ENCODE data around the gene LCN2. TPM values are rescaled to one million over a fixed set of nuclear protein-coding genes. Genes with fewer than 3 reads are reported as not detected.

LCN2 gene
- total RNA-seq, 2 experiments from 2014 or later, result not detected

GRCh38 chr9:128188209-128188608, 39.0 kb downstream of the LCN2 start:
- no peak for DNase-seq
- CTCF ChIA-PET, result no interaction called here
- no peaks in the 10 kb centered on the region for H3K9me3 Mint-ChIP-seq
- no peaks in the 10 kb centered on the region for H3K27me3 Mint-ChIP-seq (ENCODE audit: low read depth)
- no peak overlapping the region for H3K27ac Mint-ChIP-seq
- H3K36me3 Mint-ChIP-seq (ENCODE audit: low read depth), result peaks cover 11% of the 10 kb centered on the region
- H3K4me3 Mint-ChIP-seq, result no peak overlapping the region
- intact Hi-C loops (cut with micrococcal nuclease), result no loop called here
- peaks cover 23% of the 10 kb centered on the region for H3K4me1 Mint-ChIP-seq (ENCODE audit: low read depth)

DNA sequence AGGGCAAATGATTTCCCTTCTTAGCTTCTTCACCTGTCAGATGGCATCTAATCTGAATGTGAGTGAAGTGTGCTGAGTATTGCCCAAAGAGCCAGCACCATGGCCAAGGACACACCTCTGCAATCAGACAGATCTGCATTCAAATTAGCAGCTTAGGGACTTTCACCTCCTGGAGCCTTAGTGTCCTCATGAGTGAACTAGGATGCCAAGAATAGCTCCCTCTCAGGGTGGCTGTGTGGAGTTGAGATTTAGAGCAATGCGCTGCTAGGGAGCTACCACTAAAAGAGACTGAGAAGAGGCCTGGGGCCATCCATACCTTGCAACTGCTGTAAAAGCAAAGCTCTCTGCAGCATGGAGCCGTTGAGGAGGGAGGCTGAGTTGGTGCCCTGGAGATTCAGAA, 40.8 kb downstream of the LCN2 start:
- no peak for DNase-seq
- Mint-ChIP-seq H3K36me3 (ENCODE audit: low read depth) (peaks cover 11% of the 10 kb centered on the region), H3K27ac (peak overlapping the region; percentile 11), H3K9me3 (no peaks in the 10 kb centered on the region), H3K4me1 (ENCODE audit: low read depth) (peaks cover 21% of the 10 kb centered on the region), H3K27me3 (ENCODE audit: low read depth) (no peaks in the 10 kb centered on the region), H3K4me3 (peak overlapping the region; percentile 96)
- CTCF ChIA-PET, result interaction anchor here (0.7 to 1.6 kb wide), 9 partner anchors 10 to 172 kb away, joined by 3 to 6 read pairs (median 3); no protein-coding TSS in a partner anchor
- intact Hi-C loops (cut with micrococcal nuclease), result loop anchor here (2.0 to 5.0 kb wide), 2 partner anchors 61 to 87 kb away; partner anchors contain the start of genes GOLGA2 and SWI5

- no peaks in the 10 kb centered on the region for H3K27me3 Mint-ChIP-seq (ENCODE audit: low read depth)
- intact Hi-C loops (cut with micrococcal nuclease), result loop anchor here (1.0 to 5.0 kb wide), 3 partner anchors 30 to 87 kb away; partner anchors contain the start of genes BBLN, GOLGA2 and SWI5
- no peaks in the 10 kb centered on the region for H3K9me3 Mint-ChIP-seq
- H3K4me1 Mint-ChIP-seq (ENCODE audit: low read depth), result peaks cover 21% of the 10 kb centered on the region
- peak overlapping the region; percentile 96 for H3K4me3 Mint-ChIP-seq
- H3K27ac Mint-ChIP-seq, result peak overlapping the region; percentile 83
- H3K36me3 Mint-ChIP-seq (ENCODE audit: low read depth), result peaks cover 10% of the 10 kb centered on the region
- DNase-seq, result peak; percentile 37
- CTCF ChIA-PET, result interaction anchor here (0.6 to 1.6 kb wide), 13 partner anchors 9 to 247 kb away, joined by 3 to 6 read pairs (median 3); no protein-coding TSS in a partner anchor
These were observed 41.5 kb downstream of the LCN2 start for GRCh38 chr9:128190516-128191405.

DNA sequence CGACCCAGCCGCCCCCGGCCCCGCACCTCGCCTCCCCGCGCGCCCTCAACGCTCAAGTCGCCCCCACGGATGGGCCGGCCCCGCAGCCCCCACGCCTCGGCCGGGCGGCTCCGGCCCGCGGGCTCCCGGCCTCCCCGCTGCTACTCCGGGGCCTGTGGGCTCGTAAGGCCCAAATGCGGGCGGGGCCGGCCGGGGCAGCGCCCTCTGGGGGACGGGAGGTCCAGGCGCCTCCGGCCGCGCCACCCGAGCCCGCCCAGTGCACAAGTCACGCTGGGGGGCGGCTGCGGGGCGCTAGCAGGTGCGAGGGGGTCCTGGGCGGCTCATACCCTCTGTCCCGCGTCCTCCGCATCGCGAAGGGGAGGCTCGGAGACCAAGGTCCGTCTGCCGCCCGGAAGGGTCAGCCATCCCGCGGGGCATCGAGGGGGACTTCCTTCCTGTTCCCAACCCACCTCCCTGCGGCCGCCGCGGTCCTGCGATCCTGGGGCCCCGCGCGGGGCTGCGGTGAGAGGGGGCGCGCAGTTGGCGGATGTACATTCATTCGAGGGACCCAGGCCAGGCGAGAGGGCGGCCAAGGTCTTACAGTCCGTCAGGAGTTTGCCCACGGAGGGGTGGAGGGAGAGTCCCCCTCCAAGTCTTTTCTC, 42.3 kb downstream of the LCN2 start, which contains the start of gene CIZ1:
TSS of gene CIZ1 (minus strand) at position 167 of the 641 bp plus-strand sequence. CDS start 715 bp downstream, outside the sequence.
- intact Hi-C loops (cut with micrococcal nuclease), result loop anchor here (1.0 to 5.0 kb wide), 6 partner anchors 27 to 265 kb away; partner anchors contain the start of genes BBLN, GOLGA2, ODF2 and SLC27A4
- CTCF ChIA-PET, result interaction anchor here (1.0 to 1.6 kb wide), 8 partner anchors 8 to 172 kb away, joined by 3 to 6 read pairs (median 4); no protein-coding TSS in a partner anchor
- Mint-ChIP-seq H3K36me3 (ENCODE audit: low read depth) (peaks cover 4% of the 10 kb centered on the region), H3K27me3 (ENCODE audit: low read depth) (no peaks in the 10 kb centered on the region), H3K4me1 (ENCODE audit: low read depth) (peaks cover 21% of the 10 kb centered on the region), H3K27ac (peak within 1 kb of the TSS; percentile 83), H3K4me3 (peak within 1 kb of the TSS; percentile 96), H3K9me3 (no peaks in the 10 kb centered on the region)
- DNase-seq, result peak; percentile 71

GRCh38 chr9:128192601-128193371, 43.5 kb downstream of the LCN2 start:
- intact Hi-C loops (cut with micrococcal nuclease), result loop anchor here (1.0 to 5.0 kb wide), 5 partner anchors 11 to 264 kb away; partner anchors contain the start of genes DNM1, GOLGA2, ODF2 and SLC27A4
- Mint-ChIP-seq H3K4me1 (ENCODE audit: low read depth) (peaks cover 21% of the 10 kb centered on the region), H3K27me3 (ENCODE audit: low read depth) (no peaks in the 10 kb centered on the region), H3K27ac (no peak overlapping the region), H3K4me3 (peak overlapping the region; percentile 47), H3K9me3 (no peaks in the 10 kb centered on the region), H3K36me3 (ENCODE audit: low read depth) (peaks cover 4% of the 10 kb centered on the region)
- DNase-seq, result peak; percentile 60
- CTCF ChIA-PET, result interaction anchor here (0.6 to 1.0 kb wide), 2 partner anchors 8 to 80 kb away, joined by 5 to 6 read pairs; no protein-coding TSS in a partner anchor

DNA sequence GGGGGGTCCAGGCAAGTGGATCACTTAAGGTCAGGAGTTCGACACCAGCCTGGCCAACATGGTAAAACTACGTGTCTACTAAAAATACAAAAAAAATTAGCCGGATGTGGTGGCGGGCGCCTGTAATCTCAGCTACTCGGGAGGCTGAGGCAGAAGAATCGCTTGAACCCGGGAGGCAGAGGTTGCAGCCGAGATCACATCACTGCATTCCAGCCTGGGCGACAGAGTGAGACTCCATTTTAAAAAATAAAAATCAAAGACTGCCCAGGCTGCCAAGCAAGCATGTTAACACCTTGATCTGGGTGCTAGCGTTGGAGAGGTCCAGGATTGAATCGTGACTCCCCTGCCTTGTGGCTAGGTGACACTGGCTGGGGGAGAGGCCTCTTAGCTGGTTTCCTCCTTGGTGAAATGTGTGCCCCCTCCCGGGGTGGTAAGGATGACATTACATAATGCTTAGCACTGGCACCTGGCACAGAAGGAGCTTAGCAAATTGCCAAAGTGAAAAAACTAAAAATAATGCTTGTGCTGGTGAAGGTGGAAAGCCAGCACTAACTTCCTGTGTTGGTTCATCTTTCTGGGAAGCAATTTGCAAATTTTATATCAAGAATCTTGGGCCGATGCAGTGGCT, 44.3 kb downstream of the LCN2 start:
- intact Hi-C loops (cut with micrococcal nuclease), result loop anchor here (1.0 to 5.0 kb wide), 4 partner anchors 10 to 147 kb away; partner anchors contain the start of genes DNM1, GOLGA2, SLC27A4 and SWI5
- Mint-ChIP-seq H3K4me1 (ENCODE audit: low read depth) (peaks cover 21% of the 10 kb centered on the region), H3K27me3 (ENCODE audit: low read depth) (no peaks in the 10 kb centered on the region), H3K4me3 (no peak overlapping the region), H3K36me3 (ENCODE audit: low read depth) (peaks cover 4% of the 10 kb centered on the region), H3K27ac (no peak overlapping the region), H3K9me3 (no peaks in the 10 kb centered on the region)
- no peak for DNase-seq
- CTCF ChIA-PET, result interaction anchor here (0.6 to 1.2 kb wide), 2 partner anchors 10 to 80 kb away, joined by 3 to 5 read pairs; partner anchors contain the start of gene DNM1

DNA sequence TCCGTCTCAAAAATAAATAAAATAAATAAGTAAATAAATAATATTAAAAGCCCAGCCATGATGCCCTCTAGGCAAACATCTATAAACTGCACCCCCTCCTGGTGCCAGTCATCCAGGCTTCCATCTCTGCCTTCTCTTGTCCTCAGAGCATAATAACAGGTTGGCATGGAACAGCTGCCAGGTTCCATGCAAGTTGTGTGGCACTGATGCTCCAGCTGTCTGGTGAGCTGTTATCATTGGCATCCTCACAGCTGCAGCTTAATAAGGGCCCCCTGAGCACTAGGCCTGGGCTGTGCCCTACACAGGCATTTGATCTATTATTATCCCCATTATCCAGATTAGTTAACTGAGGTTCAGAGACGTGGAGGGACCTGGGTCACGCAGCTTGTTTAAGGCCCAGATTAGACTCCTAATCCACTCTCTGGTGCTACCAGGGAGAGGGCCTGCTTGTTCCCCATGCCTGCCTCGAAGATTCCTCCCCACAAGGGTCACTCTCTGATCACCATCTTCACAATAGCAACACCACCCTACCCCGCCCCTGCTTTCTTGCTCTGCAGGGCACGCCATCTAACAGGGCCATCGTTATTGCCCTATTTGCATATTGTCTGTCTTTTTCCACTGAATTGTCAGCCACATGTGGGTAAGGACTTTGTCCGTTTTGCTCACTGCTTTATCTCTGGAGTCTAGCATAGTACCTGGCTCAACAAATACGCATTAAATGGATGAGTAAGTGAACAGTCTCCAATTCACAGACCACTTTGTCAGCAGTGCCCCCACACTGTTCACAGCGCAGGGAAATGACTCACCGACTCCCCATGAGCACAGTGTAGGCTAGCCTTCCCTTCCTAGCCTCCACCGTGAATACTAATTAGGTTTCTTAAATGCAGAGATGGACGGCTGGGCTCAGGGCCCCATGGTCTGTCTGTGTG, 52.5 kb downstream of the LCN2 start:
- no peak overlapping the region for H3K27ac Mint-ChIP-seq
- DNase-seq, result no peak
- H3K9me3 Mint-ChIP-seq, result no peaks in the 10 kb centered on the region
- CTCF ChIA-PET, result interaction anchor here (0.7 to 1.4 kb wide), 2 partner anchors 10 to 12 kb away, joined by 3 to 6 read pairs; no protein-coding TSS in a partner anchor
- H3K36me3 Mint-ChIP-seq (ENCODE audit: low read depth), result no peaks in the 10 kb centered on the region
- peaks cover 8% of the 10 kb centered on the region for H3K27me3 Mint-ChIP-seq (ENCODE audit: low read depth)
- no peak overlapping the region for H3K4me3 Mint-ChIP-seq
- peaks cover 12% of the 10 kb centered on the region for H3K4me1 Mint-ChIP-seq (ENCODE audit: low read depth)
- intact Hi-C loops (cut with micrococcal nuclease), result loop anchor here (2.0 kb wide), 1 partner anchor 73 kb away; no protein-coding TSS in a partner anchor

- CTCF ChIA-PET, result interaction anchor here (0.6 kb wide), 1 partner anchor 136 kb away, joined by 3 read pairs; no protein-coding TSS in a partner anchor
- Mint-ChIP-seq H3K27ac (no peak overlapping the region), H3K4me1 (ENCODE audit: low read depth) (peaks cover 12% of the 10 kb centered on the region), H3K9me3 (no peaks in the 10 kb centered on the region), H3K36me3 (ENCODE audit: low read depth) (no peaks in the 10 kb centered on the region), H3K27me3 (ENCODE audit: low read depth) (peaks cover 8% of the 10 kb centered on the region), H3K4me3 (peak overlapping the region; percentile 69)
- intact Hi-C loops (cut with micrococcal nuclease), result loop anchor here (1.0 to 2.0 kb wide), 2 partner anchors 9 to 74 kb away; no protein-coding TSS in a partner anchor
- no peak for DNase-seq
These were observed 53.4 kb downstream of the LCN2 start for GRCh38 chr9:128202648-128203023.
